SK-N-SH (cell line): ENCODE data around the gene TUBD1. TPM values are rescaled to one million over a fixed set of nuclear protein-coding genes. Genes with fewer than 3 reads are reported as not detected.

ENCODE experiments used
- CTCF ChIA-PET: fragments of 300-600, 350-600 bp; formaldehyde crosslinking; extraction: SDS; loops from one replicate; lab custom pipeline; 2021; lab: Yijun Ruan, JAX
- POLR2A ChIA-PET: fragments of 350-600 bp; sonication (Branson Sonifier 250); formaldehyde crosslinking; extraction: SDS; loops from one replicate; lab custom pipeline; 2020; ENCODE audit warnings: antibody characterized with exemption, inconsistent platforms; lab: Yijun Ruan, JAX
- DNase-seq: peaks from one replicate; pipeline ENCODE4 v3.0.0; 2012
- H2AFZ ChIP-seq: fragments of 200-600 bp; sonication (generic); 2 replicates; pipeline ENCODE4 v1.8.1; 2016; ENCODE audit warnings: antibody characterized with exemption, mild to moderate bottlenecking, low read depth
- H3F3A ChIP-seq: fragments of 200-600 bp; sonication (generic); replicated peaks from 2 replicates; pipeline ENCODE3; 2016; ENCODE audit warnings: antibody characterized with exemption, mild to moderate bottlenecking; ENCODE audit not compliant: insufficient read depth
- H3K27ac ChIP-seq, 2 experiments: fragments of 200-500 bp in 1 of 2; fragments of 200-600 bp in 1 of 2; sonication (Bioruptor generic) in 1 of 2; sonication (generic), shearing (Covaris generic) in 1 of 2; 2 replicates each; pipeline versions ENCODE4 v1.5.1 to v1.6.1; 2014 to 2016; ENCODE audit warnings: low read depth in 2 of 2, inconsistent platforms in 1 of 2, low read length in 1 of 2, mild to moderate bottlenecking in 1 of 2, mixed read lengths in 1 of 2
- H3K27me3 ChIP-seq: fragments of 200-600 bp; sonication (generic), shearing (Covaris generic); 2 replicates; pipeline ENCODE4 v1.6.1; 2016; ENCODE audit warnings: mixed run types; ENCODE audit not compliant: insufficient read depth
- H3K36me3 ChIP-seq, 2 experiments: fragments of 200-500 bp in 1 of 2; fragments of 200-600 bp in 1 of 2; sonication (Bioruptor generic) in 1 of 2; sonication (generic) in 1 of 2; replicated peaks in 1 of 2; 2 replicates each; pipeline versions ENCODE3 to v1.5.1; 2014 to 2016; ENCODE audit warnings: low read length in 1 of 2, mild to moderate bottlenecking in 1 of 2; ENCODE audit not compliant: insufficient read depth in 2 of 2, control insufficient read depth in 1 of 2
- H3K4me1 ChIP-seq, 2 experiments: fragments of 200-500 bp in 1 of 2; fragments of 200-600 bp in 1 of 2; sonication (Bioruptor generic) in 1 of 2; sonication (generic), shearing (Covaris generic) in 1 of 2; 2 replicates each; pipeline versions ENCODE4 v1.5.1 to v1.6.1; 2014 to 2016; ENCODE audit warnings: low read depth in 1 of 2, low read length in 1 of 2, mixed run types in 1 of 2; ENCODE audit not compliant: insufficient read depth in 2 of 2, control insufficient read depth in 1 of 2
- H3K4me2 ChIP-seq: fragments of 200-600 bp; sonication (generic), shearing (Covaris generic); 2 replicates; pipeline ENCODE4 v1.6.1; 2017; ENCODE audit warnings: mixed run types
- H3K4me3 ChIP-seq, 2 experiments: fragments of 200-500 bp in 1 of 2; fragments of 200-600 bp in 1 of 2; sonication (Bioruptor generic) in 1 of 2; sonication (generic), shearing (Covaris generic) in 1 of 2; 2 replicates each; pipeline versions ENCODE4 v1.5.1 to v1.8.1; 2014 to 2016; ENCODE audit warnings: low read depth in 2 of 2, inconsistent platforms in 1 of 2, low read length in 1 of 2, mild to moderate bottlenecking in 1 of 2, mixed read lengths in 1 of 2, moderate library complexity in 1 of 2
- H3K79me2 ChIP-seq: fragments of 200-600 bp; sonication (generic); 2 replicates; pipeline ENCODE4 v1.8.1; 2017; ENCODE audit warnings: mild to moderate bottlenecking; ENCODE audit not compliant: insufficient read depth
- H3K9ac ChIP-seq: fragments of 200-600 bp; sonication (generic); 2 replicates; pipeline ENCODE4 v1.6.1; 2017; ENCODE audit warnings: mixed run types
- H3K9me2 ChIP-seq: fragments of 200-600 bp; sonication (generic); 2 replicates; pipeline ENCODE4 v1.6.1; 2017; ENCODE audit warnings: mixed run types
- H3K9me3 ChIP-seq: fragments of 200-600 bp; sonication (generic); 2 replicates; pipeline ENCODE4 v1.6.1; 2017; ENCODE audit warnings: mixed run types, mild to moderate bottlenecking, moderate library complexity
- H4K20me1 ChIP-seq: fragments of 200-600 bp; sonication (generic); 2 replicates; pipeline ENCODE4 v1.6.1; 2017; ENCODE audit warnings: mild to moderate bottlenecking, mixed run types; ENCODE audit not compliant: insufficient read depth
- CHD2 ChIP-seq: fragments of 150-350 bp; IDR thresholded peaks from 2 replicates; pipeline ENCODE4 v1.6.1; 2018; ENCODE audit warnings: low read length; ENCODE audit not compliant: partially characterized antibody
- CTCF ChIP-seq: fragments of 200-600 bp; sonication (generic); IDR thresholded peaks from 2 replicates; pipeline ENCODE4 v1.6.1; 2017; ENCODE audit warnings: antibody characterized with exemption, mild to moderate bottlenecking, moderate library complexity
- ELF1 ChIP-seq: IDR thresholded peaks from 2 replicates; pipeline ENCODE4 v1.4.0; 2012
- EP300 ChIP-seq, 2 experiments: IDR thresholded peaks; 2 replicates each; pipeline versions ENCODE4 v1.4.0 to v1.6.1; 2012; ENCODE audit warnings: borderline replicate concordance in 1 of 2, low read depth in 1 of 2, low read length in 1 of 2
- EZH2phosphoT487 ChIP-seq: fragments of 200-600 bp; sonication (generic); IDR thresholded peaks from 2 replicates; pipeline ENCODE4 v1.6.1; 2017; ENCODE audit warnings: low read depth, mixed run types, mild to moderate bottlenecking, antibody characterized with exemption, moderate library complexity, borderline replicate concordance
- FOSL2 ChIP-seq: IDR thresholded peaks from 2 replicates; pipeline ENCODE4 v1.4.0; 2012; ENCODE audit warnings: low read depth, mild to moderate bottlenecking, moderate library complexity, borderline replicate concordance
- FOXJ3 ChIP-seq: sonication (generic); formaldehyde crosslinking; IDR thresholded peaks from 2 replicates; pipeline ENCODE4 v1.5.1; 2020; ENCODE audit warnings: mild to moderate bottlenecking, missing genetic modification reagents
- GATA2 ChIP-seq: sonication (generic); formaldehyde crosslinking; IDR thresholded peaks from 2 replicates; pipeline ENCODE4 v1.5.0; 2020; ENCODE audit warnings: mild to moderate bottlenecking, missing genetic modification reagents
- IRF3 ChIP-seq: fragments of 150-350 bp; IDR thresholded peaks from 2 replicates; pipeline ENCODE4 v1.6.1; 2016; ENCODE audit warnings: mild to moderate bottlenecking, low read depth, low read length
- MAX ChIP-seq: IDR thresholded peaks from 2 replicates; pipeline ENCODE4 v1.4.0; 2012; ENCODE audit warnings: low read depth
- MEF2A ChIP-seq: IDR thresholded peaks from 2 replicates; pipeline ENCODE4 v1.4.0; 2012; ENCODE audit warnings: low read depth, borderline replicate concordance
- REST ChIP-seq: IDR thresholded peaks from 2 replicates; pipeline ENCODE4 v1.6.1; 2012; ENCODE audit warnings: mild to moderate bottlenecking, low read depth, low read length, moderate library complexity
- RFX5 ChIP-seq: IDR thresholded peaks from 2 replicates; pipeline ENCODE4 v1.6.1; 2012; ENCODE audit warnings: mild to moderate bottlenecking, improper control_type of control experiment, low read length
- SIN3A ChIP-seq: IDR thresholded peaks from 2 replicates; pipeline ENCODE4 v1.6.1; 2012; ENCODE audit warnings: low read depth, mild to moderate bottlenecking, low read length, moderate library complexity, borderline replicate concordance
- TCF12 ChIP-seq: IDR thresholded peaks from 2 replicates; pipeline ENCODE4 v1.4.0; 2012
- TEAD4 ChIP-seq: IDR thresholded peaks from 2 replicates; pipeline ENCODE4 v1.4.0; 2012; ENCODE audit warnings: mild to moderate bottlenecking, borderline replicate concordance; ENCODE audit not compliant: insufficient read depth
- USF1 ChIP-seq: IDR thresholded peaks from 2 replicates; pipeline ENCODE4 v1.4.0; 2012; ENCODE audit warnings: low read depth, borderline replicate concordance
- ZBTB33 ChIP-seq: IDR thresholded peaks from 2 replicates; pipeline ENCODE4 v1.4.0; 2012; ENCODE audit warnings: low read depth, borderline replicate concordance
- WGBS: methylation state at CpG from one replicate; pipeline ENCODE4 v1.1.6; 2017; ENCODE audit warnings: low lambda C conversion rate; 5-methylcytosine and 5-hydroxymethylcytosine counted together
- polyA plus RNA-seq, 3 experiments: library from polyadenylated mRNA; depleted of rRNA; stranded (reverse); fragments of >200 nt; gene quantifications; 2 replicates each; pipeline ENCODE4 v1.2.3, GENCODE V29; 2012

TUBD1 gene
- polyA plus RNA-seq, 1 of the 3 experiments (the other 2 are of a cell fraction): 3.2 TPM

- CTCF ChIA-PET: interaction anchor here (1.6 kb wide), 1 partner anchor 29 kb away, joined by 4 read pairs; no protein-coding TSS in a partner anchor
- no peak overlapping the region for H3K4me3 ChIP-seq
- H2AFZ ChIP-seq: no peak overlapping the region
- peaks cover 0 to 38% of the 10 kb centered on the region in 2 experiments for H3K36me3 ChIP-seq
- peaks cover 7% of the 10 kb centered on the region for H3F3A ChIP-seq
- peaks cover 4% of the 10 kb centered on the region for H3K79me2 ChIP-seq
- H3K9ac ChIP-seq: no peak overlapping the region
- no peaks in the 10 kb centered on the region for H3K9me3 ChIP-seq
- DNase-seq: no peak
- H3K27ac ChIP-seq: no peak overlapping the region
- WGBS: 95% methylated on average over 9 of the region's 9 CpGs
- H3K27me3 ChIP-seq: no peaks in the 10 kb centered on the region
- POLR2A ChIA-PET: no interaction called here
- no peaks in the 10 kb centered on the region for H3K9me2 ChIP-seq
- no peak overlapping the region for H3K4me2 ChIP-seq
- no peaks in the 10 kb centered on the region for H4K20me1 ChIP-seq
- H3K4me1 ChIP-seq: no peaks in the 10 kb centered on the region
- no peak for TF ChIP-seq RFX5
- no peak for TF ChIP-seq ELF1
- TF ChIP-seq USF1: no peak
- no peak for TF ChIP-seq MAX
- no peak for TF ChIP-seq SIN3A
- no peak for TF ChIP-seq TEAD4
- no peak for TF ChIP-seq CTCF
- no peak for TF ChIP-seq REST
- no peak for TF ChIP-seq IRF3
- TF ChIP-seq MEF2A: no peak
- no peak for TF ChIP-seq CHD2
- no peak for TF ChIP-seq TCF12
- TF ChIP-seq ZBTB33: no peak
- no peak for TF ChIP-seq FOXJ3 (CRISPR knock-in tag)
- TF ChIP-seq GATA2 (CRISPR knock-in tag): no peak
- no peak for TF ChIP-seq EP300 (IDR thresholded peaks at IDR 0.05; ENCODE audit: borderline replicate concordance in 1 of 2, low read depth in 1 of 2, low read length in 1 of 2)
- TF ChIP-seq FOSL2: no peak
- TF ChIP-seq EZH2phosphoT487: no peak
These were observed 7.9 kb downstream of the TUBD1 start for GRCh38 chr17:59884861-59885260.
